Measurements from ENCODE around the gene SUPT4H1. TPM values are rescaled to one million over a fixed set of nuclear protein-coding genes. Genes with fewer than 3 reads are reported as not detected.

SUPT4H1 gene
- total RNA-seq, 1 donor from 2014 or later, result 55.2 TPM

DNA sequence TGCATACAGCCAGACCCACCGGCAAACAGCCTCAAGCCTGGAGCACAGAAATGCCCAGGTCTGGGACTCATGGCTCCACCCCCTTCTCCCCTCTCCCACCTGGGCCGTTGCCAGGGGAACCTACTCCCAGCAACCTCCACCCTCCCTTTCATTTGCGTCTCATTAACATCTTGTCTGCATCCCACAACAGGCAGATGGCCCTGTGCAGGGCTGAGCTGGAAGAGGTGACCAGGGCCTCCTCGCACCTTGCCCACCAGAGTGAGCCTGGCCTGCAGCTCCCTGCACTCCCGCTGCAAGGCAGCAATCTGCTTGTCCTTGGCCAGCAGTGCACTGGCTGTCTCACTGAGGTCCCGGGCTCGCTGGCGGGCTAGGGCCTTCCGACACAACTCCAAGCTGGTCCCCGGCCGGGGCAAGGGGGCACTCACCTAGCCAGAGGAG is 26.7 kb downstream of the SUPT4H1 start:
- Histone ChIP-seq H3K27me3 (ENCODE audit: low read depth) (peaks cover 66% of the 10 kb centered on the region), H3K9me3 (replicated peaks) (no peaks in the 10 kb centered on the region), H3K4me1 (peaks cover 18% of the 10 kb centered on the region), H3K36me3 (no peaks in the 10 kb centered on the region), H3K4me3 (peak overlapping the region; percentile 74), H3K27ac (replicated peaks) (no peak overlapping the region)
- DNase-seq, result no peak
- intact Hi-C loops (cut with micrococcal nuclease), result no loop called here
- TF ChIP-seq, protein P1, sequence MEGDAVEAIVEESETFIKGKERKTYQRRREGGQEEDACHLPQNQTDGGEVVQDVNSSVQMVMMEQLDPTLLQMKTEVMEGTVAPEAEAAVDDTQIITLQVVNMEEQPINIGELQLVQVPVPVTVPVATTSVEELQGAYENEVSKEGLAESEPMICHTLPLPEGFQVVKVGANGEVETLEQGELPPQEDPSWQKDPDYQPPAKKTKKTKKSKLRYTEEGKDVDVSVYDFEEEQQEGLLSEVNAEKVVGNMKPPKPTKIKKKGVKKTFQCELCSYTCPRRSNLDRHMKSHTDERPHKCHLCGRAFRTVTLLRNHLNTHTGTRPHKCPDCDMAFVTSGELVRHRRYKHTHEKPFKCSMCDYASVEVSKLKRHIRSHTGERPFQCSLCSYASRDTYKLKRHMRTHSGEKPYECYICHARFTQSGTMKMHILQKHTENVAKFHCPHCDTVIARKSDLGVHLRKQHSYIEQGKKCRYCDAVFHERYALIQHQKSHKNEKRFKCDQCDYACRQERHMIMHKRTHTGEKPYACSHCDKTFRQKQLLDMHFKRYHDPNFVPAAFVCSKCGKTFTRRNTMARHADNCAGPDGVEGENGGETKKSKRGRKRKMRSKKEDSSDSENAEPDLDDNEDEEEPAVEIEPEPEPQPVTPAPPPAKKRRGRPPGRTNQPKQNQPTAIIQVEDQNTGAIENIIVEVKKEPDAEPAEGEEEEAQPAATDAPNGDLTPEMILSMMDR (IDR thresholded peaks at IDR 0.05; ENCODE audit: borderline replicate concordance), result no peak

DNA sequence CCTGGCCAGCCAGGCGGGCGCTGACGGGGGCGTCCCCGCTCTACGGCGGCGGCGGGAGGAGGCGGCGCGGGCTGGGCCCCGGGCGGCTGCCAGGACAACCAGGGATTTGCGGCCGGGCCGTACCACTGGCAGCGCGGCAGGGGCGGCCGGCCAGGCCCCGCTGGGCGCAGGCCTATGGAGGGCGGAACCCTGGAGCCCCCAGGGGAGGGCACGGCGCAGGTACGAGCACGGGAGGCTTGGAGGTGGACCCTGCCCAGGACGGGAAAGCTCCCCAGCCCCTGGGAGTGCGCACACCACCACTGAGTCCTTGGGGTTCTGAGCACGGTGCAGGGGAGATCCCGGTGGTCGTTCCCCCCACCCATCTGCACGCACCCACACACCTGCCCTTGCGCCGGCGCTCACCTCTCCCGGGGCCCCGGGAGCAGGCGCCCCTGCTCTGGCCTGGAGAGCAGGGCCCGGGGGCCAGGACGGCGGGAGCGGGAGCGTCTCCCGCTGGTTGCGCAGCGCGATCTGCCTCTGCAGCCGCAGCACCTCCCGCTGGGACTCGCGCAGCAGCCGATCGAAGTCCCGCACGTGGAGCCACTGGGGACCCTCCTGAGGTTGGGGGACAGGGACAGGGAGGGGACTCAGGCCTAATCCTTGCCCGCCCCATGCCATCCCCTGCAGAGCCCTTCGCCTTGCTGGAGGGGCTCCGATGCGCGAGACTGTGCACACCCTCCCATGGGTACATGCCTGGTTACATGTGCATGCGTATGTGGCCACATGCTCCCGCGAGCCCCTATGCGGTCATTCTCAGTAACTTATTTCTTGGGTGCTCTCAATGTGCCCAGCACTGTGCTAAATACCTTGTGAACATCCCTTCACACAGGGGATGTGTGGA is 27.4 kb downstream of the SUPT4H1 start:
- H3K36me3 ChIP-seq, result no peaks in the 10 kb centered on the region
- H3K27me3 ChIP-seq (ENCODE audit: low read depth), result peaks cover 59% of the 10 kb centered on the region
- no peaks in the 10 kb centered on the region for H3K9me3 ChIP-seq (replicated peaks)
- intact Hi-C loops (cut with micrococcal nuclease), result no loop called here
- peak overlapping the region; percentile 72 for H3K27ac ChIP-seq (replicated peaks)
- no peak for DNase-seq
- TF ChIP-seq, protein P1 (IDR thresholded peaks at IDR 0.05; ENCODE audit: borderline replicate concordance), result no peak
- H3K4me3 ChIP-seq, result peak overlapping the region; percentile 74
- peaks cover 18% of the 10 kb centered on the region for H3K4me1 ChIP-seq

DNA sequence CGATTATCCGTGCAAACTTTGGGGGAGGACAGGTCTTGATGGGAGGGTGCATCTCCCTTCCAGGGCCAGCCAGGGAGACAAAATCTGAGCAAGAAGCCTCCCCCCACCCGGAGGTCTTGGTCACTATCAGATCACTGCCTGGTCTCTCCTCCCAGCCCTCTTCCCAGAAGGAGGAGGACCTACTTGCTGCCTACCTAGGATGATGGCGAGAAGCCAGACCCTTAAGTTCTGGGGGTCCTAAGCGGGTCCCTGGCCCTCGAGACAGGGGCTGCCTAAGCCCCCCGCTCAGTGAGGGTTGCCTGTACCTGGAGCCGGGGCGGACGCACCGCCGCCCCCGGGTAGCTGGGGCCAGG is 28.0 kb downstream of the SUPT4H1 start:
- intact Hi-C loops (cut with micrococcal nuclease), result no loop called here
- H3K4me1 ChIP-seq, result peaks cover 18% of the 10 kb centered on the region
- peak overlapping the region; percentile 74 for H3K4me3 ChIP-seq
- TF ChIP-seq, protein P1 (IDR thresholded peaks at IDR 0.05; ENCODE audit: borderline replicate concordance), result no peak
- H3K27ac ChIP-seq (replicated peaks), result peak overlapping the region; percentile 72
- no peaks in the 10 kb centered on the region for H3K9me3 ChIP-seq (replicated peaks)
- H3K27me3 ChIP-seq (ENCODE audit: low read depth), result peaks cover 53% of the 10 kb centered on the region
- no peaks in the 10 kb centered on the region for H3K36me3 ChIP-seq
- no peak for DNase-seq

DNA sequence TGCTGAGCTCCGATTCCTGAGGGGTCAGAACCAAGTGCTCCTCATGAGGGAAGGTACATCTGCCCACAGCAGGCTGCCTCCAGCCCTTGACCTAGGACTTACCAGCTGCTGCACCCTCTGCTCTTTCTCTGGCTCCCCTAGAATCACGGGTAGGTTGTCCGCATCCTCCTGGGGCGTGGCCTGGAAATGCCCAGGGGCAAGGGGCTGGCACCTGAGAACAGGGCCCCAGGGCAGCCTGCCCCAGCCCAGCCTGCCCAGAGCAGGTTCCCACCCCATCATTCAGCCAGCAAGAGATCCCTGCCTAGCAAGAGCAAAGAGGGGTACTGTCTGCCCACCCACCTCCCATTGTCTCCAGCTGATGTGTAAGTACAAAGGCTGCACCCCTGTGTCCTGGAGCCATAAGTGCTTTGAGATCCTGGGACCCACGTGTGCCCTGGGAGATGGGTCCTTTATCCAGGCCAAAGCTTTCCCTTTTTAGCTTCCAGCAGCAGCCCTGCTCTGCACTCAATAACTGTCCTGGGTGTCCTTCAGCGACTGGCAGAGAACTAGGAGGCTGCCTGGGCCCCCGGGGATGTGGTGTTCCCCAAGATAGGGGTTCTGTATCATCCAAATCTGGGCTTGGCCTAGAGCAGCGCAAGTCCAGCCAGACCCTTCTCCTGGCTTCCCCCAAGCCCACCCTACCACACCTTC is 28.5 kb downstream of the SUPT4H1 start:
- intact Hi-C loops (cut with micrococcal nuclease), result no loop called here
- H3K4me1 ChIP-seq, result peaks cover 18% of the 10 kb centered on the region
- peak overlapping the region; percentile 72 for H3K27ac ChIP-seq (replicated peaks)
- peak overlapping the region; percentile 74 for H3K4me3 ChIP-seq
- peaks cover 48% of the 10 kb centered on the region for H3K27me3 ChIP-seq (ENCODE audit: low read depth)
- TF ChIP-seq, protein P1 (IDR thresholded peaks at IDR 0.05; ENCODE audit: borderline replicate concordance), result no peak
- no peak for DNase-seq
- no peaks in the 10 kb centered on the region for H3K36me3 ChIP-seq
- H3K9me3 ChIP-seq (replicated peaks), result no peaks in the 10 kb centered on the region

DNA sequence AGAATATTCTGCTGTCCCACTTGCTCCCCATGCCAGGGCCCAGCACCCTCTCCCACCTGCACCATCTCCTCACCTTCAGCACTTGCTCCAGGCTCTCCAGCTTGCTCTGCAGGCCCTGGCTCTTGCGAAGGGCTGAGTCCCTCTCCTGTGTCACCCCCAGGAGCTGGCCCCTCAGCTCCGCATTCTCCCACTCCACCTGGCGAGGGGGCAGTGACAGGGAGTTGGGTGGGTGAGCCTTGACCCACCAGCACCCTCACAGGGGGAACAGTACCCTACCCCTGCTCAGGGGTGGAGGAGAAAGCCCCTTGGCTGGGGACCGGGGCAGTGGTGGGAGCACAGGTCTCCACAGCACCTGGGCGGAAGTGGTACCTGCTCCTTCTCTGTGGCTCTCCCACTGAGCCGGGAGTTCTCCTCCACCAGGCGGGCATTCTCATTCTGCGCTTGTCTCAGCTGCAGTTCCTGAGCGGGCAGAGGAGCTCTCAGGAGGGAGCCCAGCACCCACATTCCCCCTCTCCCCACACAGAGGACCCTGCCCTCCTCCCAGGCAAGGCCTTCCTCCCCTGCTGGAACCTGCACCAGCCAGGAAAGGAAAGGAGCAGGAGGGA is 29.3 kb downstream of the SUPT4H1 start:
- TF ChIP-seq, protein P1 (IDR thresholded peaks at IDR 0.05; ENCODE audit: borderline replicate concordance), result no peak

More for the DNA sequence above, 29.3 kb downstream of the SUPT4H1 start:
- intact Hi-C loops (cut with micrococcal nuclease), result no loop called here
- Histone ChIP-seq H3K4me1 (peaks cover 18% of the 10 kb centered on the region), H3K9me3 (replicated peaks) (no peaks in the 10 kb centered on the region), H3K27ac (replicated peaks) (no peak overlapping the region), H3K4me3 (no peak overlapping the region), H3K36me3 (no peaks in the 10 kb centered on the region), H3K27me3 (ENCODE audit: low read depth) (peaks cover 39% of the 10 kb centered on the region)
- DNase-seq, result no peak
